ENCODE measurements around the gene PHEX. TPM values are rescaled to one million over a fixed set of nuclear protein-coding genes. Genes with fewer than 3 reads are reported as not detected.

Gene PHEX
- polyA plus RNA-seq, 3 donors: 0.03 TPM; not detected in 2

DNA sequence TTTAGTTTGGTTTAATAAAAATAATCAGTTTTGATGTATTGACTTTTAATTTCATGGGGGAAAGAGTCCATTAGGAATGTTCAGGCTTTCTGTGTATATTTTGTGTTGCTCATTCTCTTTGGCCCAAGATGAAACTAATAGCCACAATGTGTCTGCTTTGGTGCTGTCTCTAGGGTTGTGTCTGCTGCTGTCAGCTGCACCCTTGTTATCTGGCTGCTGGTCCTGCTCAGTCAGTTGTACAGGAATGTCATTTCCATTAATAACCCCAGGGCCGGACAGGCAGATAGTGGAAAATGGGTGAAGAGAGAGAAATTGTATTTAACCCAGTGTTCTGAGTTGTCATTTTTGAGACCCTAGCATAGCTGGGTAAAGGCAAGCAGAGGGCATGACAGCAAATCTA lies 115.1 kb downstream of the PHEX start:
- TF ChIP-seq, protein P1, sequence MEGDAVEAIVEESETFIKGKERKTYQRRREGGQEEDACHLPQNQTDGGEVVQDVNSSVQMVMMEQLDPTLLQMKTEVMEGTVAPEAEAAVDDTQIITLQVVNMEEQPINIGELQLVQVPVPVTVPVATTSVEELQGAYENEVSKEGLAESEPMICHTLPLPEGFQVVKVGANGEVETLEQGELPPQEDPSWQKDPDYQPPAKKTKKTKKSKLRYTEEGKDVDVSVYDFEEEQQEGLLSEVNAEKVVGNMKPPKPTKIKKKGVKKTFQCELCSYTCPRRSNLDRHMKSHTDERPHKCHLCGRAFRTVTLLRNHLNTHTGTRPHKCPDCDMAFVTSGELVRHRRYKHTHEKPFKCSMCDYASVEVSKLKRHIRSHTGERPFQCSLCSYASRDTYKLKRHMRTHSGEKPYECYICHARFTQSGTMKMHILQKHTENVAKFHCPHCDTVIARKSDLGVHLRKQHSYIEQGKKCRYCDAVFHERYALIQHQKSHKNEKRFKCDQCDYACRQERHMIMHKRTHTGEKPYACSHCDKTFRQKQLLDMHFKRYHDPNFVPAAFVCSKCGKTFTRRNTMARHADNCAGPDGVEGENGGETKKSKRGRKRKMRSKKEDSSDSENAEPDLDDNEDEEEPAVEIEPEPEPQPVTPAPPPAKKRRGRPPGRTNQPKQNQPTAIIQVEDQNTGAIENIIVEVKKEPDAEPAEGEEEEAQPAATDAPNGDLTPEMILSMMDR (IDR thresholded peaks at IDR 0.05): no peak
- H3K27ac Mint-ChIP-seq: no peak overlapping the region
- intact Hi-C loops (cut with micrococcal nuclease): no loop called here

DNA sequence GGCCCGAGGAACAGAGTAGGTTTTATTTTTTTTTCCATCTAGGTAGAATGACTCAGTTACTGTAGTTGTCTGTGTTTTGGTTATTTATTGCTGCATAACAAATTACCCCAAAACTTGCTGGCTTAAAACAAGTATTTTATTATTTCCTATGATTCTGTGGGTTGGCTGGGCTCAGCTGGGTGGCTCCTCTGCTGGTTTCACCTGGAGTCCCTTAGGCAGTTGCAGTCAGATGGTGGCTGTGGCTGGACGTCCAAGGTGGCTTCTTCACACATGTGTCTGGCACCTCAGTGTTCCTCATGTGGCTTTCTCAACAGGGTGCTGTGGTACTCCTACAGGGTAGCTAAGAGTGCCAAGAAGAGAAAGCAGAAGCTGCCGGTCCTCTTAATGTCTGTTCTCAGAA lies 115.8 kb downstream of the PHEX start:
- peaks cover 0 to 8% (median 2%) of the 10 kb centered on the region in 3 donors for H3K27me3 Mint-ChIP-seq (ENCODE audit: low read depth in 3 of 3)
- H3K27ac Mint-ChIP-seq: no peak overlapping the region
- H3K79me2 ChIP-seq (ENCODE audit: insufficient read depth, low read length): no peaks in the 10 kb centered on the region
- H3K4me1 ChIP-seq (ENCODE audit: control insufficient read depth in 1 of 2, insufficient read depth in 2 of 2, low read length in 2 of 2): no peaks in the 10 kb centered on the region
- no peaks in the 10 kb centered on the region for H3K36me3 ChIP-seq (replicated peaks in 1 of 2; ENCODE audit: control insufficient read depth in 1 of 2, insufficient read depth in 2 of 2, low read length in 2 of 2)
- 100% methylated on average over 1 of the region's 3 CpGs for WGBS (ENCODE audit: insufficient coverage)
- H3K4me3 Mint-ChIP-seq: no peak overlapping the region
- no peaks in the 10 kb centered on the region for H3K9me3 ChIP-seq (replicated peaks in 1 of 2; ENCODE audit: control insufficient read depth in 1 of 2, insufficient read depth in 1 of 2, low read length in 2 of 2)
- H3K4me1 Mint-ChIP-seq: no peaks in the 10 kb centered on the region
- intact Hi-C loops (cut with micrococcal nuclease): no loop called here
- H3K4me3 ChIP-seq (replicated peaks in 1 of 3; ENCODE audit: low read depth in 2 of 3, low read length in 3 of 3): no peak overlapping the region
- no peaks in the 10 kb centered on the region for H4K20me1 ChIP-seq (ENCODE audit: insufficient read depth, low read length)
- no peak for DNase-seq
- no peak overlapping the region for H3K9ac ChIP-seq (ENCODE audit: insufficient read depth, low read length, poor library complexity, severe bottlenecking)
- no peaks in the 10 kb centered on the region for H3K27me3 ChIP-seq (ENCODE audit: control insufficient read depth in 2 of 2, insufficient read depth in 2 of 2, low read length in 2 of 2)
- H3K9me3 Mint-ChIP-seq: no peaks in the 10 kb centered on the region
- TF ChIP-seq, protein P1 (IDR thresholded peaks at IDR 0.05): no peak
- no peak overlapping the region for H3K4me2 ChIP-seq (replicated peaks; ENCODE audit: extremely low read depth, low read length, poor library complexity, severe bottlenecking)
- no peak overlapping the region for H3K27ac ChIP-seq (ENCODE audit: low read depth in 1 of 2, low read length in 2 of 2)
- no peak overlapping the region for H2AFZ ChIP-seq (ENCODE audit: insufficient read depth, low read depth, low read length, poor library complexity, severe bottlenecking)
- no peaks in the 10 kb centered on the region for H3K36me3 Mint-ChIP-seq

More for the DNA sequence above, 115.1 kb downstream of the PHEX start:
- H3K27me3 ChIP-seq (ENCODE audit: control insufficient read depth in 2 of 2, insufficient read depth in 2 of 2, low read length in 2 of 2): no peaks in the 10 kb centered on the region
- DNase-seq: no peak
- no peak overlapping the region for H3K4me3 Mint-ChIP-seq
- H3K36me3 Mint-ChIP-seq: no peaks in the 10 kb centered on the region
- no peaks in the 10 kb centered on the region for H3K9me3 ChIP-seq (replicated peaks in 1 of 2; ENCODE audit: control insufficient read depth in 1 of 2, insufficient read depth in 1 of 2, low read length in 2 of 2)
- H3K4me2 ChIP-seq (replicated peaks; ENCODE audit: extremely low read depth, low read length, poor library complexity, severe bottlenecking): no peak overlapping the region
- H4K20me1 ChIP-seq (ENCODE audit: insufficient read depth, low read length): no peaks in the 10 kb centered on the region
- no peak overlapping the region for H2AFZ ChIP-seq (ENCODE audit: insufficient read depth, low read depth, low read length, poor library complexity, severe bottlenecking)
- H3K4me1 Mint-ChIP-seq: no peaks in the 10 kb centered on the region
- no CpG with 5 or more reads among the region's 1 CpG for WGBS (ENCODE audit: insufficient coverage)
- H3K4me3 ChIP-seq (replicated peaks in 1 of 3; ENCODE audit: low read depth in 2 of 3, low read length in 3 of 3): no peak overlapping the region
- no peaks in the 10 kb centered on the region for H3K36me3 ChIP-seq (replicated peaks in 1 of 2; ENCODE audit: control insufficient read depth in 1 of 2, insufficient read depth in 2 of 2, low read length in 2 of 2)
- no peaks in the 10 kb centered on the region for H3K9me3 Mint-ChIP-seq
- peaks cover 0 to 8% (median 2%) of the 10 kb centered on the region in 3 donors for H3K27me3 Mint-ChIP-seq (ENCODE audit: low read depth in 3 of 3)
- no peaks in the 10 kb centered on the region for H3K4me1 ChIP-seq (ENCODE audit: control insufficient read depth in 1 of 2, insufficient read depth in 2 of 2, low read length in 2 of 2)
- no peak overlapping the region for H3K9ac ChIP-seq (ENCODE audit: insufficient read depth, low read length, poor library complexity, severe bottlenecking)
- H3K79me2 ChIP-seq (ENCODE audit: insufficient read depth, low read length): no peaks in the 10 kb centered on the region
- no peak overlapping the region for H3K27ac ChIP-seq (ENCODE audit: low read depth in 1 of 2, low read length in 2 of 2)
